Keratinocyte (primary cell): Measurements from ENCODE around the gene MIA3.

Source experiments
- CTCF ChIP-seq, 3 experiments: IDR thresholded peaks in 1 of 3; conservative IDR thresholded peaks in 1 of 3; optimal IDR thresholded peaks in 1 of 3; 2 replicates in 2 of 3; 3 replicates in 1 of 3; pipeline versions ENCODE3 to v1.5.1; 2011; ENCODE audit warnings: low read length in 3 of 3, mild to moderate bottlenecking in 3 of 3, moderate library complexity in 2 of 3, control low read depth in 1 of 3, inconsistent platforms in 1 of 3; ENCODE audit not compliant: insufficient read depth in 2 of 3; ENCODE audit errors: extremely low read depth in 1 of 3
- EZH2 ChIP-seq: IDR thresholded peaks from one replicate; pipeline ENCODE4 v1.6.1; 2012; ENCODE audit warnings: inconsistent platforms, mild to moderate bottlenecking, low read length, moderate library complexity

- TF ChIP-seq CTCF (optimal IDR thresholded peaks at IDR 0.05 in 1 of 3, IDR thresholded peaks at IDR 0.05 in 1 of 3, conservative IDR thresholded peaks at IDR 0.05 in 1 of 3; ENCODE audit: extremely low read depth in 1 of 3, insufficient read depth in 2 of 3, low read length in 3 of 3) (no peak), EZH2 (no peak)
Observed at GRCh38 chr1:222622765-222623164, 4.9 kb downstream of the MIA3 start.
